SK-N-MC (cell line): ENCODE measurements around the gene SOCS7.

Source experiments
- EZH2 ChIP-seq: fragments of 200-600 bp; sonication (generic); IDR thresholded peaks from one replicate; pipeline ENCODE4 v1.6.1; 2017; ENCODE audit warnings: antibody characterized with exemption
- POLR2AphosphoS5 ChIP-seq: IDR thresholded peaks from 2 replicates; pipeline ENCODE4 v1.6.1; 2012; ENCODE audit warnings: mild to moderate bottlenecking, low read depth, low read length, borderline replicate concordance

GRCh38 chr17:38322156-38322779 lies 29.4 kb upstream of the SOCS7 start:
- no peak for TF ChIP-seq POLR2AphosphoS5
- no peak for TF ChIP-seq EZH2
